Colonic mucosa (tissue), 4 donors: ENCODE data around the gene KIF16B. TPM values are rescaled to one million over a fixed set of nuclear protein-coding genes. Genes with fewer than 3 reads are reported as not detected.
"Not testable (repeated sequence)": the region's sequence is repeated elsewhere in the genome, so short reads cannot be mapped to it uniquely, and the experiment has no call there.

Source experiments
- DNase-seq: peaks from one replicate; pipeline ENCODE4 v3.0.0-alpha.2; 2020
- H3K27ac ChIP-seq: fragments of 200-600 bp; one replicate; pipeline ENCODE4 v1.8.0; 2021
- H3K27me3 ChIP-seq: fragments of 200-600 bp; one replicate; pipeline ENCODE4 v1.8.0; 2021
- H3K36me3 ChIP-seq: fragments of 200-600 bp; one replicate; pipeline ENCODE4 v1.8.0; 2021
- H3K4me1 ChIP-seq: fragments of 200-600 bp; one replicate; pipeline ENCODE4 v1.8.0; 2021; ENCODE audit warnings: mild to moderate bottlenecking
- H3K4me3 ChIP-seq: fragments of 200-600 bp; one replicate; pipeline ENCODE4 v1.8.0; 2021
- H3K9ac ChIP-seq, 2 donors: one replicate each; pipeline ENCODE4 v1.7.0; 2013; ENCODE audit warnings: control low read depth in 2 of 2, low read depth in 2 of 2, low read length in 2 of 2
- H3K9me3 ChIP-seq: fragments of 200-600 bp; one replicate; pipeline ENCODE4 v1.8.0; 2021
- CTCF ChIP-seq: fragments of 200-600 bp; IDR thresholded peaks from one replicate; pipeline ENCODE4 v1.8.0; 2022; ENCODE audit warnings: antibody characterized with exemption, mild to moderate bottlenecking
- intact Hi-C: fragments of 100-400 bp; cut with DNase I; formaldehyde crosslinking; loops from one replicate; pipeline ENCODE4 v1.14.1; 2022
- total RNA-seq, 2 donors: library from RNA; stranded (reverse); fragmentation: NEBNext Ultra II Directional in 1 of 2; extraction: Animal tissue kit (Norgen Biotek cat#: 25700) in 1 of 2; gene quantifications; one replicate each; pipeline ENCODE4 v1.2.1, GENCODE V29; 2021
- donor health status: healthy.
- donor health status: DM: no; HTN: no; CAD: no.
- donor health status: DM: no; HTN: no; CAD: no.

The KIF16B gene
- total RNA-seq, 2 donors from 2014 or later = 41.6 to 68.7 TPM

DNA sequence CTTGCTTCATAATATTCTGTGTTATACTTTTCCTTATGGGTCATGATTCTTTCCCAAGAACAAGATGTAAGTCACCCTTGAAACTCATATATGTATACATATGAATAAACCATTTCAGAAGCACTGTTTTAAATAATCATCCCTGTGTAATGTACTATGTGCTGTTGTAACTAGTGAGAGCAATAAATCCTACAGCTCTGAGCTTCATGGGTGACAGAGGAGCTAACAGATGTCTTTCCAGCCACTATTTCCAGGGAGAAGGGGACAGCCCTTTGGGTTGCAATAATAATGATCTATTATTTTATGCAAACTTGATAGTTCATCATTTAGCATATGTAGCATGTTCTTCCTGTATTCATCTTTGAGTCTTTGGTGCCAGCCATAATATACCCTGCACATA lies 342.8 kb downstream of the KIF16B start:
- Histone ChIP-seq H3K9me3 (no peaks in the 10 kb centered on the region), H3K27me3 (no peaks in the 10 kb centered on the region), H3K27ac (no peak overlapping the region), H3K9ac (no peak overlapping the region), H3K4me1 (no peaks in the 10 kb centered on the region), H3K4me3 (no peak overlapping the region), H3K36me3 (no peaks in the 10 kb centered on the region)
- DNase-seq = no peak
- intact Hi-C loops = no loop called here
- TF ChIP-seq CTCF = no peak

DNA sequence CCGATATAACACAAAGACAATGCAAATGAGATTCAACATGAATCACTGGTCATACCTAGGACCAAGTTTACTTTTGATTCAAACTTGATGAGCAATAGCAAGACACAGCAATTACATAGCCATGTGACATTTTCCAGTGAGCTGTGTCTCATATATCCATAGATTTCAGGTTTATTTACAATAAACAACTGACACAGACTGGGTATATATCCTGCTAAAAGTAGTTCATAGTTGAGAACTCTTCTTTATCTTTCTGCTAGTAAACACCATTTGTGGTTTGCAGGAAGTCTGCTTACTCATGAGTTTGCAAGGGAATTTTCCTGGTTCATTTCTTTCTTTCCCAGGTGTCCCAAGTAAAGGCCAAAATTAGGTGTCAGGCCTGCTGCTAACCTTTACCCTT lies 343.4 kb downstream of the KIF16B start:
- Histone ChIP-seq H3K9me3 (no peaks in the 10 kb centered on the region), H3K36me3 (no peaks in the 10 kb centered on the region), H3K4me3 (no peak overlapping the region), H3K4me1 (no peaks in the 10 kb centered on the region), H3K27me3 (no peaks in the 10 kb centered on the region), H3K27ac (no peak overlapping the region), H3K9ac (no peak overlapping the region)
- DNase-seq = no peak
- TF ChIP-seq CTCF = no peak
- intact Hi-C loops = no loop called here

DNA sequence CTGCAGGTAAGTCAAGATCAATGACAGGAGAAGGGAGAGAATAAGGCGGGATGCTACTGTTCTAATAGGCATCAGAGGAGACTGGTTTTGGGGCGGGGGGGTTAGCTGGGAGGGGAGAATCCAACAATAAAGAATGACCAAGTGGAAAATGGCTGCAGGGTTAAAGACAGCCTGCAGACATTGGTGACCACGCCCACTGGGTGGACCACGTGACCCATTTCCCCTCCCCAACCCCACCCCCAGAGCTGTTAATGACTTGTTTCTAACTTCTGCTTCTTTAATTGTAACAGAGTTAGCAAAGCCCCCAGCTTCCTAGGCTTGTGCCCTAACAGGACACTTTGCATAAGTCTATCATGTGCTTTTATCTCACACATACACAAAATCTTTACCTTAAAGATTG lies 344.5 kb downstream of the KIF16B start:
- Histone ChIP-seq H3K9ac (no peak overlapping the region), H3K27ac (no peak overlapping the region)

GRCh38 chr20:16226961-16227360 lies 346.3 kb downstream of the KIF16B start:
- DNase-seq, H3K27ac ChIP-seq, H3K4me3 ChIP-seq, H3K36me3 ChIP-seq, intact Hi-C loops, H3K4me1 ChIP-seq, H3K9ac ChIP-seq, H3K27me3 ChIP-seq, H3K9me3 ChIP-seq: not testable (repeated sequence)

More for the DNA sequence above, 344.5 kb downstream of the KIF16B start:
- no peak for TF ChIP-seq CTCF
- no peaks in the 10 kb centered on the region for H3K36me3 ChIP-seq
- no peaks in the 10 kb centered on the region for H3K27me3 ChIP-seq
- intact Hi-C loops = no loop called here
- no peaks in the 10 kb centered on the region for H3K4me1 ChIP-seq
- H3K9me3 ChIP-seq = no peaks in the 10 kb centered on the region
- no peak overlapping the region for H3K4me3 ChIP-seq
- no peak for DNase-seq

DNA sequence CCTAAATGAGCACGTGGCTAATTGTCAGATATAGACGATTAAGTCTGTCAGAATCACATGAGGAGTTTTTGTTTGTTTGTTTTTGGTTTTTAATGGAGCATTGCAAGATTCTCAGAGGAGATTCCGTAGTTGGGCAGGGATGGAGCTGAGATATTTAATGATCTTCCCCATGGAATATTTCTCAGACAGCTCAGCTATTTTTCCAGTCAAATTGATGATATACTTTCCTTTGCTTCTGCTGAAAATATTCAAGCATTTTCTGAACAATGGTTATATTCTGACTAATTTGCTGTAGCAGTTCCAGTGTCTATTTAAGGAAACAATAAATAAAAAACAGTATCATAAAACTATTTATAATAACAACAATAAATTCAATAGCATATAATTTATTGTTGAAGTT lies 348.4 kb downstream of the KIF16B start:
- Histone ChIP-seq H3K4me1 (no peaks in the 10 kb centered on the region), H3K4me3 (no peak overlapping the region), H3K36me3 (no peaks in the 10 kb centered on the region), H3K9ac (no peak overlapping the region), H3K27ac (no peak overlapping the region), H3K9me3 (no peaks in the 10 kb centered on the region), H3K27me3 (no peaks in the 10 kb centered on the region)
- intact Hi-C loops = no loop called here
- no peak for TF ChIP-seq CTCF
- no peak for DNase-seq

- no peak overlapping the region for H3K27ac ChIP-seq
- intact Hi-C loops = no loop called here
- no peaks in the 10 kb centered on the region for H3K27me3 ChIP-seq
- DNase-seq = no peak
- no peaks in the 10 kb centered on the region for H3K36me3 ChIP-seq
- no peak overlapping the region for H3K4me3 ChIP-seq
- H3K4me1 ChIP-seq = no peaks in the 10 kb centered on the region
- H3K9ac ChIP-seq = no peak overlapping the region
- H3K9me3 ChIP-seq = no peaks in the 10 kb centered on the region
- no peak for TF ChIP-seq CTCF
Measured at GRCh38 chr20:16222859-16223411, 350.3 kb downstream of the KIF16B start.

Other genes with a start within 250 kb of the KIF16B start
- gene SNRPB2, start 156.6 kb upstream of the KIF16B start, total RNA-seq = 10 to 100 TPM; 36.7 to 51.4 TPM
- not detected for gene OTOR, start 174.9 kb upstream of the KIF16B start, total RNA-seq